PC-9 (cell line): ENCODE measurements around the gene ZNF469. TPM values are rescaled to one million over a fixed set of nuclear protein-coding genes. Genes with fewer than 3 reads are reported as not detected.

Experiments used
- BruUV-seq: library from RNA; stranded (reverse); fragments of 400-500 nt; replicated peaks from 2 replicates; lab custom pipeline; 2021; lab: Mats Ljungman, UMichigan
- CTCF ChIA-PET: fragments of 300-600 bp; sonication (Branson Sonifier 250); formaldehyde crosslinking; loops from one replicate; lab custom pipeline; 2022; ENCODE audit warnings: antibody characterized with exemption; lab: Charles Lee
- POLR2A ChIA-PET: fragments of 300-600 bp; sonication (Branson Sonifier 250); formaldehyde crosslinking; loops from one replicate; lab custom pipeline; 2022; ENCODE audit warnings: antibody characterized with exemption; ENCODE audit not compliant: unreplicated experiment; lab: Charles Lee
- DNase-seq, 2 experiments: peaks; one replicate each; pipeline versions ENCODE4 v3.0.0 to v3.0.0-alpha.2; 2015 to 2022; ENCODE audit warnings: mixed read lengths in 1 of 2
- H2AFZ ChIP-seq: fragments of 200-600 bp; sonication (generic); 2 replicates; pipeline ENCODE4 v1.8.1; 2017; ENCODE audit warnings: antibody characterized with exemption
- H3F3A ChIP-seq: fragments of 200-600 bp; sonication (generic); 2 replicates; pipeline ENCODE4 v1.8.1; 2017; ENCODE audit warnings: antibody characterized with exemption, mild to moderate bottlenecking, low read depth; ENCODE audit not compliant: insufficient read depth
- H3K27ac ChIP-seq: fragments of 200-600 bp; sonication (generic); 2 replicates; pipeline ENCODE4 v1.6.1; 2016; ENCODE audit warnings: mixed run types
- H3K27me3 ChIP-seq: fragments of 200-600 bp; sonication (generic); 2 replicates; pipeline ENCODE4 v1.6.1; 2016; ENCODE audit warnings: low read depth, mixed run types; ENCODE audit not compliant: insufficient read depth
- H3K36me3 ChIP-seq: fragments of 200-600 bp; sonication (generic); 2 replicates; pipeline ENCODE4 v1.6.1; 2016; ENCODE audit warnings: low read depth, mixed run types
- H3K4me1 ChIP-seq: fragments of 200-600 bp; sonication (generic); replicated peaks from 2 replicates; pipeline ENCODE4 v1.6.1; 2016; ENCODE audit warnings: mixed run types; ENCODE audit not compliant: insufficient read depth
- H3K4me2 ChIP-seq: fragments of 200-600 bp; sonication (generic); 2 replicates; pipeline ENCODE4 v1.6.1; 2017; ENCODE audit warnings: mixed run types
- H3K4me3 ChIP-seq: fragments of 200-600 bp; sonication (generic); 2 replicates; pipeline ENCODE4 v1.6.1; 2016; ENCODE audit warnings: mixed run types
- H3K79me2 ChIP-seq: fragments of 200-600 bp; sonication (generic); 2 replicates; pipeline ENCODE4 v1.6.1; 2017; ENCODE audit warnings: low read depth, mixed run types
- H3K9me2 ChIP-seq: fragments of 200-600 bp; sonication (generic); 2 replicates; pipeline ENCODE4 v1.8.1; 2017; ENCODE audit warnings: mild to moderate bottlenecking; ENCODE audit not compliant: insufficient read depth
- H3K9me3 ChIP-seq: fragments of 200-600 bp; sonication (generic); 2 replicates; pipeline ENCODE4 v1.8.1; 2016; ENCODE audit warnings: low read depth; ENCODE audit not compliant: insufficient read depth
- H4K20me1 ChIP-seq: fragments of 200-600 bp; sonication (generic); 2 replicates; pipeline ENCODE4 v1.8.1; 2017; ENCODE audit not compliant: insufficient read depth
- EZH2 ChIP-seq: fragments of 200-600 bp; sonication (generic); IDR thresholded peaks from 2 replicates; pipeline ENCODE4 v1.8.0; 2017; ENCODE audit warnings: antibody characterized with exemption, low read depth
- intact Hi-C: fragments of 100-400 bp; cut with micrococcal nuclease; formaldehyde crosslinking; loops from one replicate; pipeline ENCODE4 v1.10.0; 2022; ENCODE audit not compliant: unreplicated experiment
- total RNA-seq: library from RNA; stranded (reverse); gene quantifications from 2 replicates; pipeline ENCODE4 v1.2.3, GENCODE V29; 2021
- TF ChIP-seq, protein P1 (sequence below): fragments of 200-600 bp; sonication (generic); conservative IDR thresholded peaks from 2 replicates; pipeline ENCODE4 v1.6.1; 2017; ENCODE audit warnings: mixed run types, antibody characterized with exemption, mild to moderate bottlenecking, moderate library complexity

The ZNF469 gene
- total RNA-seq, 1 experiment from 2014 or later = 9.8 TPM

DNA sequence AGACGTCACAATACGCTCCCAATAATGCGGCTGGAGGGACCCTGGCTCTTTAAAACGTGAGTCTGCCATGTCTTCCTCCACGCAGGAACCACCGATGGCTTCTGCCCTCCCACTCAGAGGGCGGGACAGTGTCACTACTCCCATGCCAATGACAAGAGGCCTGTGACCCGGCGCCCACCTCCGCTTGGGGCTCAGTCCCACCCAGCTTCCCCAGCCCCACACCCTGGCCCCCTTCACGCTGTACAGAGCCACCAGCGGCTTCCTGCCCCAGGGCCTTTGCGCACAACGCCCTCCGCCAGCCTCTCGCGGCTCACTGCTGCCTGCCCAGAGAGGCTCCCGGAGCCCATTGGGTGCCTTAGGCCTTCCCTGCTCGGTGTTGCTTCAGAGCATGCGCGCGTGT is 29.5 kb upstream of the ZNF469 start:
- Histone ChIP-seq H3K4me3 (no peak overlapping the region), H3K4me1 (peaks cover 8% of the 10 kb centered on the region; the same call in 1 of the 2 replicates), H3K27me3 (no peaks in the 10 kb centered on the region), H3K79me2 (no peaks in the 10 kb centered on the region), H3K36me3 (no peaks in the 10 kb centered on the region), H3K9me3 (no peaks in the 10 kb centered on the region), H3F3A (no peaks in the 10 kb centered on the region), H2AFZ (no peak overlapping the region), H4K20me1 (no peaks in the 10 kb centered on the region), H3K9me2 (no peaks in the 10 kb centered on the region), H3K4me2 (no peak overlapping the region), H3K27ac (no peak overlapping the region)
- POLR2A ChIA-PET = no interaction called here
- no peak for DNase-seq
- CTCF ChIA-PET = no interaction called here
- TF ChIP-seq EZH2 = no peak
- TF ChIP-seq, protein P1, sequence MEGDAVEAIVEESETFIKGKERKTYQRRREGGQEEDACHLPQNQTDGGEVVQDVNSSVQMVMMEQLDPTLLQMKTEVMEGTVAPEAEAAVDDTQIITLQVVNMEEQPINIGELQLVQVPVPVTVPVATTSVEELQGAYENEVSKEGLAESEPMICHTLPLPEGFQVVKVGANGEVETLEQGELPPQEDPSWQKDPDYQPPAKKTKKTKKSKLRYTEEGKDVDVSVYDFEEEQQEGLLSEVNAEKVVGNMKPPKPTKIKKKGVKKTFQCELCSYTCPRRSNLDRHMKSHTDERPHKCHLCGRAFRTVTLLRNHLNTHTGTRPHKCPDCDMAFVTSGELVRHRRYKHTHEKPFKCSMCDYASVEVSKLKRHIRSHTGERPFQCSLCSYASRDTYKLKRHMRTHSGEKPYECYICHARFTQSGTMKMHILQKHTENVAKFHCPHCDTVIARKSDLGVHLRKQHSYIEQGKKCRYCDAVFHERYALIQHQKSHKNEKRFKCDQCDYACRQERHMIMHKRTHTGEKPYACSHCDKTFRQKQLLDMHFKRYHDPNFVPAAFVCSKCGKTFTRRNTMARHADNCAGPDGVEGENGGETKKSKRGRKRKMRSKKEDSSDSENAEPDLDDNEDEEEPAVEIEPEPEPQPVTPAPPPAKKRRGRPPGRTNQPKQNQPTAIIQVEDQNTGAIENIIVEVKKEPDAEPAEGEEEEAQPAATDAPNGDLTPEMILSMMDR = no peak
- BruUV-seq = no TSS peak
- intact Hi-C loops = no loop called here

DNA sequence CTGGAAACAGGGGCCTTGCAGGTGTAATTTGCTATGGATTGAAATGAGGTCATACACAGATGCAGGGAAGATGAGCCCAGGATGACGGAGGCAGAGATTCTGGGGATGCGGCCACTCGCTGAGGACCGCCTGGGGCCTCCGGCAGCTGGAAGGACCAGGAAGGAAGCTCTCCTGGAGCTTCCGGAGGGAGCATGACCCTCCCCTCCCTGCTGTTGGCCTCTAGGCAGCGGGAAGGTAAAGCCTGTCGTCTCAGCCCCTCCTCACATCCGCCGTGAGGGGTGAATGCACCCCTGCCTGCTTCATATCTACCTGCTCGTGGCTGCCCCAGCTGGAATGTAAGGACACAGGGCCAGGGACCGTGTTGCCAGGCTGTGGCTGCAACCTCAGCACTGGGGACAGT is 29.1 kb upstream of the ZNF469 start:
- intact Hi-C loops = no loop called here
- Histone ChIP-seq H3K4me1 (peaks cover 8% of the 10 kb centered on the region; the same call in 1 of the 2 replicates), H4K20me1 (no peaks in the 10 kb centered on the region), H3K4me2 (no peak overlapping the region), H2AFZ (no peak overlapping the region), H3K9me3 (no peaks in the 10 kb centered on the region), H3K79me2 (no peaks in the 10 kb centered on the region), H3K36me3 (no peaks in the 10 kb centered on the region), H3F3A (no peaks in the 10 kb centered on the region), H3K27me3 (no peaks in the 10 kb centered on the region), H3K27ac (no peak overlapping the region), H3K4me3 (no peak overlapping the region), H3K9me2 (no peaks in the 10 kb centered on the region)
- BruUV-seq = no TSS peak
- no peak for DNase-seq
- ChIA-PET POLR2A (no interaction called here), CTCF (no interaction called here)
- no peak for TF ChIP-seq EZH2
- TF ChIP-seq, protein P1 = no peak

DNA sequence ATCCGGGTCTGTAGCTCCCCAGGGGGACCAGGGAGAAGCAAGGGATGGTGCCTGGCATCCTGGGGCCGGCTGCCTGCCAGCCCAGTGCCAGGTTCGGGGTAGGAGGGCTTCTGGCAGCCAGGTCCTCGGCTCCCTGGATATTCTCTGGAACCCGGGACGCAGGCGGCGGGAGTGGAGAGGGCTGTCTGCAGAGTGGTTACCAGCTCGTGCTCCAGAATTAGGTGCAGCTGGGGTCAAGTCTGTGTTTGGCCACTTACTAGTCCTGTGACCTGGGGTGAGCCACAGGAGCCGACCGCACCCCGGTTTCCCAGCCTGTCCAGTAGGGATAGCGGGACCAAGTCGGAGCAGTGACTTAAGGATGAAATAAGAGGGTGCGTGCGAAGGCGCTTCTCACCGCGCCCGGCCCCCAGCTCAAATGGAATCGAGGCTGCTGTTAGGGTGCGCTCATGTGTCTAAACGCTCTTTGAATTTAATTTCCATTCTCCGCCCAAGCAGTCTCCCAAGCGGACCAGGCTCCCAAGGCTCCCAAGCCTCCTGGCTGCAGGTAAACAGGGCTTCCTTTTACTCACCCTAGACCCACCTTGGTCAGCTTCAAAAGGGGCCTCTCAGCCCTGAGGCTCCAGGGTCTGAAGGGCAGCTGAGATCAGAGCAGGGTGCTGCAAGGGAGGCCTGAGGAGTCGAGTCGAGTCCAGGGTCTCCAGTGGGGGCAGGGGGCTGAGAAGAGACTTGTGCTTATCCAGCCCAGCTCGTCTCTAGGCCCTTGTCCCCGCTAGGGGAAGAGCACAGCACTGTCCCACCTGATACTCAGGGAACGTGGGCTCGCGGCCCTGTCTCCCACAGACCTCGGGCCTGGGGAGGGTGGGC is 28.3 kb upstream of the ZNF469 start:
- Histone ChIP-seq H3K4me1 (peaks cover 8% of the 10 kb centered on the region; the same call in 1 of the 2 replicates), H3K9me2 (no peaks in the 10 kb centered on the region), H3K9me3 (no peaks in the 10 kb centered on the region), H3K4me2 (no peak overlapping the region), H3F3A (no peaks in the 10 kb centered on the region), H3K4me3 (no peak overlapping the region), H3K27ac (no peak overlapping the region), H3K79me2 (no peaks in the 10 kb centered on the region), H3K36me3 (no peaks in the 10 kb centered on the region), H3K27me3 (peaks cover 4% of the 10 kb centered on the region; the same call in 1 of the 2 replicates), H4K20me1 (no peaks in the 10 kb centered on the region), H2AFZ (no peak overlapping the region)
- TF ChIP-seq, protein P1 = no peak
- TF ChIP-seq EZH2 = no peak
- BruUV-seq = no TSS peak
- no peak for DNase-seq
- CTCF ChIA-PET = no interaction called here
- intact Hi-C loops = no loop called here
- POLR2A ChIA-PET = no interaction called here
